ENCODE data around the gene NAV1.
"Not testable (repeated sequence)": the region's sequence is repeated elsewhere in the genome, so short reads cannot be mapped to it uniquely, and the experiment has no call there.

NAV1 gene

GRCh38 chr1:201504799-201505502 lies 34.0 kb upstream of the NAV1 start:
- DNase-seq: no peak

DNA sequence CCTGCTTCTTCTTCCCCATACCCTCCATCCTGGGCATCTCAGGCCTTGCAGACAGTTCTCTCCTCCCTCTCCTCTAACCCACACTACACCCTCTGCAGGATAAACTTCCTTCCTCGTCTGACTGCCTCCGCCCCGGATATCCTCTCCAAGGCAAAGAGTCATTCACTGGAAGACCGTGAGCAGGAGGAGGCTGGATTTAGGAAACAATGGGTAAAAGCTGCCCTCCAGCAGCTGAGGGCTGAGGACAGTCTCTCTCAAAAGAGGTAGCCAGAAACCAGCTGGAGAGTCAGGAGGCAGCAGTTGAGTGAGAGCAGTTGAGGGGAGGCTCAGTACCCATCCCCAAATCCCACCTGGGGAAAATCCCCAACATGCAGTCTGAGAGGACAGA lies 33.4 kb upstream of the NAV1 start:
- DNase-seq: no peak

DNA sequence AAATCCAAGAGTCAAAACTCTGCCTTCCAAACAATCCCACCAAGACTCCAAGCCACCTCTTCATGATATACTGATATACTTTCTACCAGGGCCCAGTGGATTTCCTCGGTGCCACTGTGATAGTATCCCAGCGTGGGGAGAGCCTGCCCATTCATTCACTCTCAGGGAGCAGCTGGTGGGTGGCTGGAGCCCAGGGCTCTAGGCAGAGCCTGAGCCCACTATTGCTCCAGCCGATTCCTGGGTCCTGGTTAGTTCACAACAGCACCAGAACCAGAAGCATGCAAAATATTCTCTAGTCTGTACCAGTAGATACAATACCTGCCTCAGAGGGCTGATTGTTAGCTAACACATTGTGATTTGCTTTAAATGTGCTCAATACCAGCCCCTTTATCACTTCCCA lies 32.8 kb upstream of the NAV1 start:
- no peak for DNase-seq

- peak; percentile 84 for DNase-seq
Measured at GRCh38 chr1:201506557-201507359, 32.2 kb upstream of the NAV1 start, which contains the start of gene CSRP1. CSRP1 (minus strand) TSS chr1:201507123; CDS start chr1:201496303, 10,820 bp downstream.

GRCh38 chr1:201507360-201507675 lies 31.6 kb upstream of the NAV1 start:
- no peak for DNase-seq

DNA sequence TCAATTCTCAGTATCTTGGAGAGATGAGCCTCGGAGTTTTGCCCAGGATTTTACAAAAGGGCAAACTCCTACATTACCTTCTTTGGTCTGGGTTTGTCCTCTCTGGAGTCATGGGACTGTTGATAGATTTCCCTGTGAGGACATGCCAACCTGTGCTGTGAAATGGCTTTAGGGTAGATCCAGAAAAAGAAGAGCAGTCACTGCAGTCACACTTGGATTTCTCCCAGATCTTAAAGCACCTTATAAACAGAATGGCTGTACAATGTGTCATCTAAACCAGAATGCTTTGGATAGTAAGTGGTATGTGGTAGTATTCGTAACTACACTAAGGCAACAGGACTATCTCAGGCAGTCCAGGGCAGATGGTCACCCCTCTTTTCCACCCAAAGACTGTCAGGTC lies 30.1 kb upstream of the NAV1 start:
- no peak for DNase-seq

DNA sequence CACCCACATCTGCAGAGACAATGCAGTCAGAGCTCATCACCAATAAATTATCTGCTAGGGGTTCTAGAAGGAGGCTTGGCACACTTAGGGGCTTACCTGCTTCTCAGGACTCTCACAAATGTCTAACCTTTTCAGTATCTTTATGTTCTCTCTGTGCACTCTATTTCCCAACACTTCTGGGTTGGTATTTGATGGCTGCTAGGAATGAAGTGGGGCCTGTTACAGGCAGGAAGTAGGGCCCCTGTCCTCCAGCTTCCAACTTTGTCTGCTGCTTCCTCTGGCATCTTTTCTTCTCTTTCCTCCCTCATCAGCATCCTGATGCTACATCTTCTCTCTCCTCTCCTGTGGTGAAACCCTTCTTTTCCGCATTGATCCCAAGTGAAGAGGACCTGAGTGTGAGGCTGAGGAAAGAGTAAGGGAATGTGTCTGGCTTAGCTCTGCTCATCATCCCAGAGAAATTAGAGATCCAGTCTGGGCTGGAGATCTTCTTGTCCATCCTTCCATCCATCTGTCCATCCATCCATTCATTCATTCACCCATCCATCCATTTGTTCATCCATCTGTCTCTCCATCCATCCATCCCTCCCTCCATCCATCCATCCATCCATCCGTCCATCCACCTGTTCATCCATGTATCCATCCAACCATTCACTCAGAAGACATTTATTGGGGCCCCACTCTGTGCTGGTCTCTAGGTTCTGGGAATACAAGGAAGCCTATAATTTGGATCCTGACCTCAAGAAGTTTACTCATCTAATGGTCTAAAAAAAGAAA lies 29.1 kb upstream of the NAV1 start:
- no peak for DNase-seq

DNA sequence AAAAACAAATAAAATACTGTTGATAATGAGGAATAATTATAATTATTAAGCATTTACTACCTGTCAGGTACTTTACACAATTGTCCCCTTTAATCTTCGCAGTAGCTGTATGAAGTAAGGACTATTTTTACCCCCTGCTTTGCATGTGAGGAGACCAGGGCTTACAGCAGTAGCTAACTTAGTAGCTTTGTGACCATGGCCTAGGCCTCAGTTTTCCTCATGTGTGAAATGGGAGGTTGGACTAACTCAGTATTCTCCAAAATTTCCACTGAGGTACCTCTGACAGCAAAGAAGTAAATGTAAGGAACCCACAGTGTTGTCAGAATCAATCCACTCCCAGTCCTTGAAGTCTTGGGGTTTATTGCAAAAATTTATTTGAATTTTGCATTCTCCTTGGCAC lies 28.2 kb upstream of the NAV1 start:
- DNase-seq: no peak

GRCh38 chr1:201511396-201511940 lies 27.5 kb upstream of the NAV1 start:
- DNase-seq: no peak

DNA sequence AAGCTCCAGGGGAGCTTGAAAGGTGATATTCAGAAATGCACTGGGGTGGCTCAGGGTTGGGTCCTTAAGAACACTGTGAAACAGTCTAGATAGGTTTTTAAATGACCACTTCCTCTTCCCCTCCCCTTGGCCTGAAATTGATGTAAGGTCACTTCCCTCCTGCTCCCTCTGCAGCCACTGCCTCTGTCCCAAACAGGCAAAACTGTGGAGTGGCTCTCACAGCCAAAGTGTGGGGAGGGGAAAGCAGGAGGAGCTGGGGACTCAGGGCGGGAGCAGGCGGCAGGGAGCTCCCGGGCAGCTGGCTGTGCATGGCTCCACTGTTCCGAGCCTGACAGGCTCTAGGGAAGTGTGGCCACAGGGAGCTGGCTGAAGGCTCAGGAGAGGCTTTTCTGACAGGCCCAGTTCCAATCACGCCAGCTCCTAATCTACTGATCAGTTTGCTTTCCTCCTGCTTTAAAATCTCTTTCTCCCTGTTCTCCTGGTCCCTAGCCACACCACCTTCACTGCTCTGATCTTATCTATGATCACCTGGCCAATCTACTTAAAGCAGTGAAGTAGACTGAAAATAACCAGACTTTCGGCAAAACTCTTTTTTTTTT lies 26.9 kb upstream of the NAV1 start:
- no peak for DNase-seq

- DNase-seq: no peak
Measured at GRCh38 chr1:201513498-201514243, 25.3 kb upstream of the NAV1 start.

DNA sequence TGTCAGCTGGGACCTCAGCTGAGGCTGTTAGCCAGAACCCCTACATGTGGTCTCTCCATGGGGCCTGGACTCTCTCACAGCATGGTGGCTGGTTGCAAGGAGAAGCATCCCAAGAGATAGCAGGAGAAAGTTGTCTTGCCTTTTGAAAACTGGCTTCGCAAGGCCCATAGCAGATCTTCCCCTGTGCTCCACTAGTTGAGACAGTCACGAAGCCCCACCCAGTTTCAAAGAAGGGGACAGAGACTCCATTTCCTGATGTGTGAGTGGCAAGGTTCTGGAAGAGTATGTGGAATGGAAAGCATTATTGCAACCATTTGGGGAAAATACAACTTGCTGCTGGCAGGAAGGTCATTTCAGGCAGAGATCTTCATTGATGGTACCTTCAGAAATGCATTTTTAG lies 24.5 kb upstream of the NAV1 start:
- no peak for DNase-seq

- no peak for DNase-seq
Measured at GRCh38 chr1:201515062-201515750, 23.7 kb upstream of the NAV1 start.

- DNase-seq: no peak
Measured at GRCh38 chr1:201515895-201516294, 23.0 kb upstream of the NAV1 start.

DNA sequence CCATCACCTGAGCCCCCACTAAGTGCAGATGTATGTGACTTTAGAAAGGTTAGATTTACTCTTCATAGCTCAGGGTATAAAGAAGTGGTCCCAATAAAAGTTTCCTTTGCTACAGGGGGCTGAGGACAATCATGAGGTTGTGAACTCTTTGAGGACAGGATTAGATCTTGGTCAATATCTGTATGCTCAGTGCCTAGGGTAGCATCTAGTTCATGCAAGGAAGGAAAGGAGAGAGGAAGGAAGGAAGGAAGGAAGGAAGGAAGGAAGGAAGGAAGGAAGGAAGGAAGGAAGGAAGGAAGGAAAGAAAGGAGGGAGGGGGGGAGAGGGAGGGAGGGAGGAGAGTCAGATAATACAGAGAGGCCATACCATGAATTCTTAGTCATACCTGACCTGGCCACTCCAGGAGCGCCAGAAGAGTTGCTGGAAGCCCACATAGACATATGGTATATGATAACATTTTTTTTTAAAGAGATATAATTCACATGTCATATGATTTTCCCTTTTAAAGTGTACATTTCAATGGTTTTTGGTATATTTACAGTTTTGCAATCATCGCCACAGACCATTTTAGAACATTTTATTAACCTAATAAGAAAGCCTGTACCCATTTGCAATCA lies 22.3 kb upstream of the NAV1 start:
- DNase-seq: no peak

- DNase-seq: no peak
Measured at GRCh38 chr1:201517631-201518030, 21.3 kb upstream of the NAV1 start.

DNA sequence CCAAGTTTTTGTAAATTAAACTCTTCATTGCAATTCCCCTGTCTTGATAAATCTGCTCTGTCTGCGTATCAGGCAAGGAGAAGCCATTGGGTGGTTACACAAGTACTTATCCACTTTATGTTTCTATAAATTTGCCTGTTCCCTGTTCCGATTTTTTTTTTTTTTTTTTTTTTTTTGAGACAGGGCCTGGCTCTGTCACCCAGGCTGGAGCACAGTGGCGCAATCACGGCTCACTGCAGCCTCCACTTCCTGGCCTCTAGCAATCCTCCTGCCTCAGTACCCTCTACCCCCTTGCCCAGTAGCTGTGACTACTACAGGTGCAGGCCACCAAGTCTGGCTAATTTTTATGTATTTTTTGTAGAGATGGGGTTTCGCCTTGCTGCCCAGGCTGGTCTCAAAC lies 20.9 kb upstream of the NAV1 start:
- DNase-seq: no peak

- not testable (repeated sequence) for DNase-seq
Measured at GRCh38 chr1:201520046-201520575, 18.8 kb upstream of the NAV1 start.

GRCh38 chr1:201525193-201525778 lies 13.6 kb upstream of the NAV1 start:
- no peak for DNase-seq

GRCh38 chr1:201527879-201528278 lies 11.0 kb upstream of the NAV1 start:
- no peak for DNase-seq
